Activated naive CD8-positive, alpha-beta T cell (primary cell): ENCODE measurements around the gene CIB2.

Experiments
- H3K27ac Mint-ChIP-seq: one replicate; pipeline ENCODE4 v1.8.0; 2021; ENCODE audit warnings: mixed read lengths
- H3K27me3 Mint-ChIP-seq: one replicate; pipeline ENCODE4 v1.8.0; 2021; ENCODE audit warnings: mixed read lengths
- H3K36me3 Mint-ChIP-seq: one replicate; pipeline ENCODE4 v1.8.0; 2021; ENCODE audit warnings: mixed read lengths
- H3K4me1 Mint-ChIP-seq: one replicate; pipeline ENCODE4 v1.8.0; 2021; ENCODE audit warnings: low read depth, mixed read lengths
- H3K4me3 Mint-ChIP-seq: one replicate; pipeline ENCODE4 v1.8.0; 2021; ENCODE audit warnings: mild to moderate bottlenecking, mixed read lengths
- H3K9me3 Mint-ChIP-seq: one replicate; pipeline ENCODE4 v1.8.0; 2021; ENCODE audit warnings: low read depth, mixed read lengths

The CIB2 gene

GRCh38 chr15:78087951-78088772, 43.1 kb downstream of the CIB2 start:
- Mint-ChIP-seq H3K27ac (no peak overlapping the region), H3K27me3 (no peaks in the 10 kb centered on the region), H3K9me3 (no peaks in the 10 kb centered on the region), H3K4me3 (no peak overlapping the region), H3K4me1 (peaks cover 21% of the 10 kb centered on the region), H3K36me3 (no peaks in the 10 kb centered on the region)

DNA sequence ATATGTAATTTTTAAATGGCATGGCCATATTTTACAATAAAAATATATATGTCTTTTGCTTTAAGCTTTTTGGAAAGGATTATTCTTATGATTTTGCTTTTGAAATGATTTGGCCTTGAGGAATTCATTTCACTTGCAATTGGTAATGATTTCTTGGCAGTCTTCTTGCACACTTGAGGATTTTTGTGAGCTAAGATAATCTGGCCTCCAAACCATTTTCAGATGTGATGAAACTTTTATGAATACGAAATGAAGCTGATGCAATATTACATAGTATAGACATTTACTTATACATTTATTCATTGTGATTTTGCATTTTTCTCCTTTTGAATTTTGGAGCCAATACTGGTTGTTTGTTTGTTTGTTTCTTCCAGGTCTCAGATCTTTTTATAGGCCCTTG, 45.3 kb downstream of the CIB2 start:
- no peaks in the 10 kb centered on the region for H3K36me3 Mint-ChIP-seq
- H3K27me3 Mint-ChIP-seq = no peaks in the 10 kb centered on the region
- H3K27ac Mint-ChIP-seq = no peak overlapping the region
- H3K4me1 Mint-ChIP-seq = peaks cover 11% of the 10 kb centered on the region
- no peaks in the 10 kb centered on the region for H3K9me3 Mint-ChIP-seq
- no peak overlapping the region for H3K4me3 Mint-ChIP-seq

DNA sequence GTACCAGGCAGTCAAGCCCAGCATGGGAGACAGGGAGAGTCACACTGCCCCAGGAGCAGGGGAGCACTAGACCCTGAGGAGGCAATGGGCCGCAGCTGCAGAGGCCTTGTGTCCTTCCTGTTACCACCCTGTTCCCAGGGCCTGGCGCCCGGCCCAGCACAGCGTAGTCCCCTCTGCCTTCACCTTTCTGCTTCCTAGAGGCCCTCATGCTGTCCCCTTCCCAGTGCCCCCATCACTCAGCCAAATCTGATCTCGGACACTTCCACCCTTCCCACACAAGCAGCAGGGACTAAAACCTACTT, 46.8 kb downstream of the CIB2 start:
- no peak overlapping the region for H3K27ac Mint-ChIP-seq
- peaks cover 11% of the 10 kb centered on the region for H3K4me1 Mint-ChIP-seq
- H3K9me3 Mint-ChIP-seq = no peaks in the 10 kb centered on the region
- no peaks in the 10 kb centered on the region for H3K27me3 Mint-ChIP-seq
- no peak overlapping the region for H3K4me3 Mint-ChIP-seq
- no peaks in the 10 kb centered on the region for H3K36me3 Mint-ChIP-seq

GRCh38 chr15:78083687-78084448, 47.4 kb downstream of the CIB2 start:
- Mint-ChIP-seq H3K27me3 (no peaks in the 10 kb centered on the region), H3K27ac (no peak overlapping the region), H3K4me3 (no peak overlapping the region), H3K4me1 (peaks cover 11% of the 10 kb centered on the region), H3K36me3 (no peaks in the 10 kb centered on the region), H3K9me3 (no peaks in the 10 kb centered on the region)

GRCh38 chr15:78083186-78083585, 48.1 kb downstream of the CIB2 start:
- H3K4me1 Mint-ChIP-seq = peaks cover 12% of the 10 kb centered on the region

GRCh38 chr15:78082743-78083110, 48.5 kb downstream of the CIB2 start:
- peaks cover 17% of the 10 kb centered on the region for H3K4me1 Mint-ChIP-seq
- no peak overlapping the region for H3K4me3 Mint-ChIP-seq

More at GRCh38 chr15:78083186-78083585, 48.1 kb downstream of the CIB2 start:
- Mint-ChIP-seq H3K4me3 (no peak overlapping the region), H3K27me3 (no peaks in the 10 kb centered on the region), H3K36me3 (no peaks in the 10 kb centered on the region), H3K9me3 (no peaks in the 10 kb centered on the region), H3K27ac (no peak overlapping the region)

DNA sequence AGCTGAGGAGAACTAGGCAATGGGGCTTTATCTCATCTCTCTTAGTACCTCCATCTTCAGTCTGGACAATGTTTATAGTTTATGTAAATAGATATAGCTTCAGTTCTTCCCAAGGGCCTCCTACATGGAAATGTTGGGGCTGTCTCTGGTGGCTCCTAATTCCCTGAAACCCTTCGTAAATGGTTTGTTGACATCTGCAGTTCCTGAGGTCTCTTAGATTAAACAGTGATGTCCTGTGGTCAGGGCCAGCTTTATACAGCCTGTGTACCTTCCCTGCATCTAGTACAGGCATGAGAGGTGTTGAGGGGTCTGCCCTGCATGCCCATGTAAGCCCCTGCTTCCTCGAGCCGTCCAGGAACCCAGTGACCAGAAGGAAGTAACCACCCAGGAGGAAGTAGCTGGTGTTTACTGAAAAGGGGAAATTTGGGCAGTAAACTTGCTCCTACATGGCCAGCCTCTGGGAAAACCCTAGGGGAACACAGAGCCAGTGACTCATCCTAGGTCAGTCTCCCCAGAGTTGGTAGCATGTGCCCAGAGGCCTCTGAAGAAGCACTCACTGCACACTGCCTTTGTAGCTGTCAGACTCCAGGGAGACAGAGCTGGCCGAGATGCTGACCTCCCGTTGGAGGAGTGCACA, 49.0 kb downstream of the CIB2 start:
- Mint-ChIP-seq H3K36me3 (no peaks in the 10 kb centered on the region), H3K4me3 (no peak overlapping the region), H3K27ac (no peak overlapping the region), H3K9me3 (no peaks in the 10 kb centered on the region), H3K27me3 (no peaks in the 10 kb centered on the region), H3K4me1 (peaks cover 17% of the 10 kb centered on the region)

More at GRCh38 chr15:78082743-78083110, 48.5 kb downstream of the CIB2 start:
- H3K36me3 Mint-ChIP-seq = no peaks in the 10 kb centered on the region
- H3K9me3 Mint-ChIP-seq = no peaks in the 10 kb centered on the region
- no peaks in the 10 kb centered on the region for H3K27me3 Mint-ChIP-seq
- no peak overlapping the region for H3K27ac Mint-ChIP-seq

- no peaks in the 10 kb centered on the region for H3K27me3 Mint-ChIP-seq
- H3K4me1 Mint-ChIP-seq = peaks cover 28% of the 10 kb centered on the region
- no peak overlapping the region for H3K4me3 Mint-ChIP-seq
- no peaks in the 10 kb centered on the region for H3K36me3 Mint-ChIP-seq
- H3K27ac Mint-ChIP-seq = no peak overlapping the region
- no peaks in the 10 kb centered on the region for H3K9me3 Mint-ChIP-seq
These were observed 51.2 kb downstream of the CIB2 start for GRCh38 chr15:78080088-78080460.

DNA sequence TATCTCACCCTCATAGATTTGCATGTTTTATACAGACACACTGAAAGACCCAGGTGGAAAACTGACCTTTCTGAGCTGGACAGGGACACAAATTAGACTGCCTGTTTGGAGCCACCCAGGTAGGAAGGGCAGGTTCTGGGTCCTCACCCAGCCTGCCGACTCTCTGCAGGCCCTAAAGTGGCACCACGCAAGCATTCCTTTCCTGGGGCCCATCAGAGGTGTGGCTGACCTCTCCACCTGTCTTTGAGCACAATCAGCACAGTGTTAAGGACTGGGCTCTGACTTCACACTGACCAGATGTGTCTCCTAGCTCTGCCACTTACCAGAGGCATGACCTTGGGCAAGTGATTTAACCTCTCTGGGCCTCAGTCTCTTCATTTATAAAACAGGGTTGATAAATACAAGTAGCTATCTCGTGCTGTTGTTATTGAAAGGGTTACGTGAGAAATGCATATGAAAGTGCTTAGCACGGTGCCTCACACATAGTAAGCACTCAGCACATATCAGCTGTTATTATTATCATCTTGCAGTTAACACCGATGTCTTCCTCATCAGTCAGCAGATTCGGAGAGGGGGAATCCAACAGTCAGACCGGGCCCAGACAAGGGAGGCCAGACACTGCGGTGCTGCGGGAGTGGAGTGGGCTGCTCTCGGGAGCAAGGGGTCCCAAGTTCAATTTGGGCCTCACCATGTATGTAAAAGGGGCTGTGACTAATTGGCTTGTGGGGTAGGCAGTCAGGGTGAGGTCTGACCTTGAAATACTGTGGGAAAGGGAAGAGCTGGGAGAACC, 51.8 kb downstream of the CIB2 start:
- Mint-ChIP-seq H3K27me3 (no peaks in the 10 kb centered on the region), H3K4me3 (no peak overlapping the region), H3K36me3 (peaks cover 2% of the 10 kb centered on the region), H3K4me1 (peaks cover 29% of the 10 kb centered on the region), H3K27ac (peak overlapping the region; percentile 64), H3K9me3 (no peaks in the 10 kb centered on the region)

DNA sequence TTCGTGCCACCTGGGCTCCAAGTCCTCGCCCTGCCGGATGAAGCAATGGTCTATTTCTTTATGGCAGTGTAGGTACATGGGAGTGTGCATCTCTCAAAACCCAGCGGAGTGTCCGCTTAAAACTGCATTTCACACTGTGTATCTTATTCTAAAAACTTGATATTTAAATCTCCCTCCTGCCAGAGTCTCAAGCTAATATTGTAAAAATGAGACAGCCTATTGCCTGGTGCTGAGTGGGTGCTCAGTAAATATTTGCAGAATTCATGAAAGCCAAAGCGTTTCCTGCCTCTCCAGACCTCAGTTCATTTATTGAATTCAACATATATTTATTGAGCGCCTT, 53.4 kb downstream of the CIB2 start:
- peaks cover 3% of the 10 kb centered on the region for H3K36me3 Mint-ChIP-seq
- H3K4me3 Mint-ChIP-seq = peak overlapping the region; percentile 89
- no peaks in the 10 kb centered on the region for H3K27me3 Mint-ChIP-seq
- H3K9me3 Mint-ChIP-seq = no peaks in the 10 kb centered on the region
- H3K4me1 Mint-ChIP-seq = peaks cover 35% of the 10 kb centered on the region
- H3K27ac Mint-ChIP-seq = peak overlapping the region; percentile 93

DNA sequence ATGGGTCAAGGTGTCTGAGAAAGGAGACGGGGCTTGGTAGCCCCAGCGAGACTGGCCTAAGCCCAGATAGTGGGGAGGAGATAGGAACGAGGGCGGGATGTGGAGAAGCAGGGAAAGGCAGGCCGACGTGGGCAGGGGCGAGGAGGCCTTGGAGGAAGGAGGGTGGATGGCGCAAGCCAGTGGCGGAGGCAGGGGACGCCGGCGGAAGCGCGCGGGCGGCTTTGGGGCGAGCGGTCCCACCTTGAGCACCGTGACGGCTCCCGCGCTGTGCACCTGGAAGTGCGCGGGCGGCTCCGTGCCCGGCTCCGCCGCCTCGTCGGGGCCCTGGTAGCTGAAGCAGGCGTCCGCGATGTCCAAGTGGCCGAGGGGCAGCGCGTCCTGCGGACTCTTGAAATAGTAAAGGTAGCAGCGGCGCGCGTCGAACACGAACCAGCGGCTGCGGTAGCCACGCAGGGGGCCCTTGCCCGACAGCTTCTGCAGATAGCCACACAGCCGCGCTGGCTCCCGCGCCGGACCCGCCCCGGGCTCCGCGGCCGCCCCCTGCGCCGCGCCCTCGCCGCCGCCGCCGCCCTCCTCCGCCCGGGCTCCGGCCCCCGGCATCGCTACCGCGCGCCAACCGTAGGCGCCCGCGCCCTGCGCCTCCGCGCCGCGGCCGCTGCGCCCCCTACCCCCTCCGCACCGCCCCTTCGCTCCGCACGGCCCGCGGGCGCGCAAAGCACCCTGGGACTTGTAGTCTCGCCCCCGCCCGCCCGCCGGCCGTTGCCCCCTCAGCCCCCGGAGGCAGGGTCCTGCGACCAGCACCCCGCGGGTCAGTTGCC, 54.0 kb downstream of the CIB2 start, which contains the start of gene TBC1D2B:
Gene TBC1D2B (minus strand): TSS at position 659 of the 818 bp plus-strand sequence. CDS start 59 bp downstream, at position 600.
- peak within 1 kb of the TSS; percentile 97 for H3K27ac Mint-ChIP-seq
- H3K4me1 Mint-ChIP-seq = peaks cover 41% of the 10 kb centered on the region
- H3K36me3 Mint-ChIP-seq = peaks cover 3% of the 10 kb centered on the region
- H3K4me3 Mint-ChIP-seq = peak within 1 kb of the TSS; percentile 99
- no peaks in the 10 kb centered on the region for H3K9me3 Mint-ChIP-seq
- H3K27me3 Mint-ChIP-seq = no peaks in the 10 kb centered on the region

- peaks cover 49% of the 10 kb centered on the region for H3K4me1 Mint-ChIP-seq
- H3K9me3 Mint-ChIP-seq = no peaks in the 10 kb centered on the region
- peak overlapping the region; percentile 97 for H3K27ac Mint-ChIP-seq
These were observed 54.8 kb downstream of the CIB2 start for GRCh38 chr15:78076231-78077052.

DNA sequence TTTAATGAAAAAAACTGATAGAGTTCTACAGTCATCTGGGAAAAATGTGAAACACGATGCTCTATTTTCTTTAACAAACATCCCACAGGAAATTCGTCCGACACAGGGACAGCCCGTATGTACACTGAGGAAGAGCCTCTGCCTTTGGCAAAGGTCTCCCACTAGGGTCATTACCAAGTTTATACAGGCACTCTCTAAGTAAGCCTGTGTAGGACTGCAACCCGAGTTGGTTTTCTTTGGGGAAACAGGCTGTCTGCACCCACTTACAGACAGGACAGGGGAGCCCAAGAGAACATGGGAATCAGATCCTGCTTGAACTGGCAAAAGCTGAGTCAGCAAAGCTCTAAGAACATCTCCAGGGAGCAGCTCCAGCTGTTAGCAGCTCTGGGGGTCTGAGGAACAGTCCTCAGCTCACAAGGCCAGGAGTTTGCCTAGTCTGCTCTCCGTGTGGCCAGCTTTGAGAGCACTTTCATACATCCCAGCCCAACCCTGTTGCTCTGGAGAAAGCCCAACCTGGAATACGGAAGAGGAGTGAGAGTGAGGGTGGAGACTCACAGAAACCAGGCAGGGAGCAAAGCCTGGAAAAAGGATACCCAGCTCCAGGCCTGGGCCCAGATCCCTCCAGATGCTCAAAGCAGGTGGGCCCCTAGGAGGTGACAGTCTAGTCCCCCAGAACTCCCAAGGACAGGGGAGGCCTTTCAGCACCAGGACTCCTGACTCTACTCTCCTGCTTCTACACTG, 55.6 kb downstream of the CIB2 start:
- H3K4me1 Mint-ChIP-seq = peaks cover 54% of the 10 kb centered on the region
- peak overlapping the region; percentile 88 for H3K27ac Mint-ChIP-seq
- H3K9me3 Mint-ChIP-seq = no peaks in the 10 kb centered on the region
- no peaks in the 10 kb centered on the region for H3K27me3 Mint-ChIP-seq
- H3K36me3 Mint-ChIP-seq = peaks cover 6% of the 10 kb centered on the region
- peak overlapping the region; percentile 99 for H3K4me3 Mint-ChIP-seq

More at GRCh38 chr15:78076231-78077052, 54.8 kb downstream of the CIB2 start:
- Mint-ChIP-seq H3K36me3 (peaks cover 4% of the 10 kb centered on the region), H3K4me3 (peak overlapping the region; percentile 99), H3K27me3 (no peaks in the 10 kb centered on the region)
